HepG2 (cell line): Measurements from ENCODE around the gene PRRT2. TPM values are rescaled to one million over a fixed set of nuclear protein-coding genes. Genes with fewer than 3 reads are reported as not detected.
A peak's percentile ranks its signal among the peaks of the same experiment; 100 is the strongest.

ENCODE experiments used
- AGO2 ChIP-seq: fragments of 200-400 bp; formaldehyde crosslinking; optimal IDR thresholded peaks from 2 replicates; pipeline ENCODE3; 2017; ENCODE audit warnings: mild to moderate bottlenecking, low read depth, low read length, moderate library complexity
- ATF7 ChIP-seq, 2 experiments: fragments of 450-650 bp in 1 of 2; sonication (generic) in 1 of 2; formaldehyde crosslinking in 1 of 2; IDR thresholded peaks; 2 replicates each; pipeline versions ENCODE4 v1.4.0 to v1.6.1; 2016 to 2020; ENCODE audit warnings: antibody characterized with exemption in 1 of 2, mild to moderate bottlenecking in 1 of 2, missing genetic modification reagents in 1 of 2
- E2F5 ChIP-seq: sonication (generic); formaldehyde crosslinking; conservative IDR thresholded peaks from 2 replicates; pipeline ENCODE4 v1.4.0; 2020; ENCODE audit warnings: missing genetic modification reagents
- ELK4 ChIP-seq: sonication (generic); formaldehyde crosslinking; IDR thresholded peaks from 2 replicates; pipeline ENCODE4 v1.9.0; 2021; ENCODE audit warnings: missing genetic modification reagents, borderline replicate concordance
- ETV5 ChIP-seq: IDR thresholded peaks from 2 replicates; pipeline ENCODE4 v1.6.1; 2018; ENCODE audit warnings: missing biosample characterization, missing genetic modification reagents, inconsistent platforms, borderline replicate concordance
- GTF3A ChIP-seq: sonication (generic); formaldehyde crosslinking; conservative IDR thresholded peaks from 2 replicates; pipeline ENCODE4 v1.4.0; 2020; ENCODE audit warnings: mild to moderate bottlenecking, missing genetic modification reagents
- HNF1B ChIP-seq: sonication (generic); formaldehyde crosslinking; IDR thresholded peaks from 2 replicates; pipeline ENCODE4 v1.5.1; 2020; ENCODE audit warnings: mild to moderate bottlenecking, moderate library complexity, missing genetic modification reagents
- HNF4A ChIP-seq: sonication (generic); formaldehyde crosslinking; IDR thresholded peaks from 2 replicates; pipeline ENCODE4 v1.4.0; 2020; ENCODE audit warnings: missing genetic modification reagents
- MLLT10 ChIP-seq: sonication (generic); formaldehyde crosslinking; IDR thresholded peaks from 2 replicates; pipeline ENCODE4 v1.4.0; 2020; ENCODE audit warnings: missing genetic modification reagents
- RARA ChIP-seq: IDR thresholded peaks from 2 replicates; pipeline ENCODE4 v1.6.1; 2016; ENCODE audit warnings: missing genetic modification reagents, missing compliant biosample characterization
- SNAI1 ChIP-seq: sonication (generic); formaldehyde crosslinking; IDR thresholded peaks from 2 replicates; pipeline ENCODE4 v1.5.0; 2020; ENCODE audit warnings: mild to moderate bottlenecking, missing genetic modification reagents, borderline replicate concordance
- SP4 ChIP-seq: sonication (generic); formaldehyde crosslinking; IDR thresholded peaks from 2 replicates; pipeline ENCODE4 v1.8.1; 2023; ENCODE audit warnings: mild to moderate bottlenecking, missing genetic modification reagents
- SRSF1 ChIP-seq: fragments of 200-400 bp; formaldehyde crosslinking; optimal IDR thresholded peaks from 2 replicates; pipeline ENCODE3; 2017; ENCODE audit warnings: mild to moderate bottlenecking, low read depth, low read length, moderate library complexity
- YEATS4 ChIP-seq: sonication (generic); formaldehyde crosslinking; IDR thresholded peaks from 2 replicates; pipeline ENCODE4 v1.4.0; 2020; ENCODE audit warnings: missing genetic modification reagents, borderline replicate concordance
- ZFAT ChIP-seq: sonication (generic); formaldehyde crosslinking; conservative IDR thresholded peaks from 2 replicates; pipeline ENCODE4 v1.8.1; 2023; ENCODE audit warnings: missing genetic modification reagents, inconsistent platforms
- ZNF850 ChIP-seq: sonication (generic); formaldehyde crosslinking; conservative IDR thresholded peaks from 2 replicates; pipeline ENCODE4 v1.9.0; 2021; ENCODE audit warnings: mild to moderate bottlenecking, missing genetic modification reagents
- ZSCAN9 ChIP-seq: IDR thresholded peaks from 2 replicates; pipeline ENCODE4 v1.6.1; 2016; ENCODE audit warnings: borderline replicate concordance
- ZZZ3 ChIP-seq: sonication (generic); formaldehyde crosslinking; IDR thresholded peaks from 2 replicates; pipeline ENCODE4 v1.4.0; 2020; ENCODE audit warnings: missing genetic modification reagents, mild to moderate bottlenecking, borderline replicate concordance
- polyA plus RNA-seq, 8 experiments: library from polyadenylated mRNA; depleted of rRNA in 3 of 8; stranded (reverse) in 7 of 8; unstranded in 1 of 8; fragments of >200 nt; fragmentation: Illumina TruSeq in 4 of 8; extraction: Trizol in 4 of 8; gene quantifications; 2 replicates each; pipeline versions ENCODE4 v1.2.1 to v1.2.3, GENCODE V29; 2011 to 2016; ENCODE audit warnings: low read depth in 4 of 8, missing spikeins in 1 of 8, mixed read lengths in 1 of 8; ENCODE audit not compliant: insufficient read depth in 1 of 8
- total RNA-seq, 5 experiments: library from RNA; depleted of rRNA; stranded (reverse); fragments of >200 nt; fragmentation: Illumina TruSeq; extraction: Trizol; gene quantifications; 2 replicates each; pipeline ENCODE4 v1.2.3, GENCODE V29; 2016; ENCODE audit warnings: low read depth in 1 of 5
- TF ChIP-seq, protein P1 (sequence below): sonication (generic); formaldehyde crosslinking; IDR thresholded peaks from 2 replicates; pipeline ENCODE4 v1.5.1; 2020; ENCODE audit warnings: missing genetic modification reagents, mild to moderate bottlenecking, borderline replicate concordance
- TF ChIP-seq, protein P2 (sequence below): sonication (generic); formaldehyde crosslinking; IDR thresholded peaks from 2 replicates; pipeline ENCODE4 v1.4.0; 2020; ENCODE audit warnings: low read depth, missing genetic modification reagents

PRRT2 gene
- total and polyA plus RNA-seq, 2 of the 13 experiments (the other 11 are each of a cell fraction or from before 2014, with no cell fraction given) = 0.51 to 1.1 TPM

GRCh38 chr16:29807426-29808218 lies 4.4 kb upstream of the PRRT2 start (continued):
- TF ChIP-seq ELK4 (CRISPR knock-in tag) = peak; percentile 91; the same call in 1 of the 2 replicates
- peak; percentile 48 for TF ChIP-seq HNF4A (CRISPR knock-in tag)
- TF ChIP-seq SP4 (CRISPR knock-in tag) = peak; percentile 91
- TF ChIP-seq YEATS4 (CRISPR knock-in tag) = peak; percentile 90
- peak; percentile 68 for TF ChIP-seq HNF1B (CRISPR knock-in tag)
- no peak for TF ChIP-seq MLLT10 (CRISPR knock-in tag)
- TF ChIP-seq AGO2 = peak; percentile 99
- peak; percentile 78; the same call in 1 of the 2 replicates for TF ChIP-seq ZSCAN9 (CRISPR knock-in tag)
- TF ChIP-seq ZNF850 (CRISPR knock-in tag) = no peak; the same call in 1 of the 2 replicates
- TF ChIP-seq ATF7 (IDR thresholded peaks at IDR 0.05) = no peak
- TF ChIP-seq ATF7 (CRISPR knock-in tag; IDR thresholded peaks at IDR 0.05) = peak; percentile 84; the same call in 1 of the 2 replicates
- peak; percentile 84; the same call in 1 of the 2 replicates for TF ChIP-seq GTF3A (CRISPR knock-in tag)
- peak; percentile 88 for TF ChIP-seq ZFAT (CRISPR knock-in tag)
- TF ChIP-seq, protein P1, sequence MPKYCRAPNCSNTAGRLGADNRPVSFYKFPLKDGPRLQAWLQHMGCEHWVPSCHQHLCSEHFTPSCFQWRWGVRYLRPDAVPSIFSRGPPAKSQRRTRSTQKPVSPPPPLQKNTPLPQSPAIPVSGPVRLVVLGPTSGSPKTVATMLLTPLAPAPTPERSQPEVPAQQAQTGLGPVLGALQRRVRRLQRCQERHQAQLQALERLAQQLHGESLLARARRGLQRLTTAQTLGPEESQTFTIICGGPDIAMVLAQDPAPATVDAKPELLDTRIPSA (CRISPR knock-in tag) = peak; percentile 82; the same call in 1 of the 2 replicates
- TF ChIP-seq, protein P2, sequence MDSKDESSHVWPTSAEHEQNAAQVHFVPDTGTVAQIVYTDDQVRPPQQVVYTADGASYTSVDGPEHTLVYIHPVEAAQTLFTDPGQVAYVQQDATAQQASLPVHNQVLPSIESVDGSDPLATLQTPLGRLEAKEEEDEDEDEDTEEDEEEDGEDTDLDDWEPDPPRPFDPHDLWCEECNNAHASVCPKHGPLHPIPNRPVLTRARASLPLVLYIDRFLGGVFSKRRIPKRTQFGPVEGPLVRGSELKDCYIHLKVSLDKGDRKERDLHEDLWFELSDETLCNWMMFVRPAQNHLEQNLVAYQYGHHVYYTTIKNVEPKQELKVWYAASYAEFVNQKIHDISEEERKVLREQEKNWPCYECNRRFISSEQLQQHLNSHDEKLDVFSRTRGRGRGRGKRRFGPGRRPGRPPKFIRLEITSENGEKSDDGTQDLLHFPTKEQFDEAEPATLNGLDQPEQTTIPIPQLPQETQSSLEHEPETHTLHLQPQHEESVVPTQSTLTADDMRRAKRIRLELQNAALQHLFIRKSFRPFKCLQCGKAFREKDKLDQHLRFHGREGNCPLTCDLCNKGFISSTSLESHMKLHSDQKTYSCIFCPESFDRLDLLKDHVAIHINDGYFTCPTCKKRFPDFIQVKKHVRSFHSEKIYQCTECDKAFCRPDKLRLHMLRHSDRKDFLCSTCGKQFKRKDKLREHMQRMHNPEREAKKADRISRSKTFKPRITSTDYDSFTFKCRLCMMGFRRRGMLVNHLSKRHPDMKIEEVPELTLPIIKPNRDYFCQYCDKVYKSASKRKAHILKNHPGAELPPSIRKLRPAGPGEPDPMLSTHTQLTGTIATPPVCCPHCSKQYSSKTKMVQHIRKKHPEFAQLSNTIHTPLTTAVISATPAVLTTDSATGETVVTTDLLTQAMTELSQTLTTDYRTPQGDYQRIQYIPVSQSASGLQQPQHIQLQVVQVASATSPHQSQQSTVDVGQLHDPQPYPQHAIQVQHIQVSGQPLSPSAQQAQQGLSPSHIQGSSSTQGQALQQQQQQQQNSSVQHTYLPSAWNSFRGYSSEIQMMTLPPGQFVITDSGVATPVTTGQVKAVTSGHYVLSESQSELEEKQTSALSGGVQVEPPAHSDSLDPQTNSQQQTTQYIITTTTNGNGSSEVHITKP (CRISPR knock-in tag) = no peak; the same call in 1 of the 2 replicates
- peak; percentile 61; the same call in 1 of the 2 replicates for TF ChIP-seq E2F5 (CRISPR knock-in tag)
- peak; percentile 94 for TF ChIP-seq ZZZ3 (CRISPR knock-in tag)
- peak; percentile 99 for TF ChIP-seq SNAI1 (CRISPR knock-in tag)
- peak; percentile 71; the same call in 1 of the 2 replicates for TF ChIP-seq RARA
- TF ChIP-seq SRSF1 = peak; percentile 51
- TF ChIP-seq ETV5 (CRISPR knock-in tag) = peak; percentile 17
